Neural cell (in vitro differentiated cells): ENCODE measurements around the gene HDAC9.

Experiments
- CTCF ChIP-seq: fragments of 450-650 bp; IDR thresholded peaks from 2 replicates; pipeline ENCODE4 v1.5.1; 2014; ENCODE audit warnings: antibody characterized with exemption, mild to moderate bottlenecking, moderate library complexity; ENCODE audit not compliant: poor library complexity, severe bottlenecking
- POLR2AphosphoS5 ChIP-seq: IDR thresholded peaks from 2 replicates; pipeline ENCODE4 v1.6.1; 2012

- TF ChIP-seq CTCF (no peak), POLR2AphosphoS5 (no peak)
Observed at GRCh38 chr7:18559756-18560155, 64.2 kb downstream of the HDAC9 start.
